MM.1S (cell line): ENCODE measurements around the gene KTN1.

ENCODE experiments used
- DNase-seq: peaks from one replicate; pipeline ENCODE4 v3.0.0-alpha.2; 2015
- H2AFZ ChIP-seq: fragments of 300-600 bp; sonication (generic); 2 replicates; pipeline ENCODE4 v1.6.0; 2016; ENCODE audit warnings: antibody characterized with exemption, low read length
- H3F3A ChIP-seq: fragments of 300-600 bp; sonication (generic); 2 replicates; pipeline ENCODE4 v1.6.1; 2016; ENCODE audit warnings: mild to moderate bottlenecking, antibody characterized with exemption, low read length, moderate library complexity, mixed read lengths; ENCODE audit not compliant: insufficient read depth
- H3K27ac ChIP-seq: fragments of 300-600 bp; sonication (generic); 2 replicates; pipeline ENCODE4 v1.5.1; 2016; ENCODE audit warnings: mild to moderate bottlenecking, low read length
- H3K27me3 ChIP-seq: fragments of 300-600 bp; sonication (generic); replicated peaks from 2 replicates; pipeline ENCODE4 v1.6.0; 2016; ENCODE audit warnings: low read length; ENCODE audit not compliant: insufficient read depth
- H3K36me3 ChIP-seq: fragments of 300-600 bp; sonication (generic); replicated peaks from 2 replicates; pipeline ENCODE4 v1.6.1; 2016; ENCODE audit warnings: mild to moderate bottlenecking, low read length, mixed read lengths; ENCODE audit not compliant: insufficient read depth
- H3K4me1 ChIP-seq: fragments of 300-600 bp; sonication (generic); 2 replicates; pipeline ENCODE4 v1.6.1; 2016; ENCODE audit warnings: low read length, mixed read lengths
- H3K4me2 ChIP-seq: fragments of 300-600 bp; sonication (generic); 2 replicates; pipeline ENCODE4 v1.6.0; 2016; ENCODE audit warnings: low read depth, low read length
- H3K4me3 ChIP-seq: fragments of 300-600 bp; sonication (generic); 2 replicates; pipeline ENCODE4 v1.5.1; 2016; ENCODE audit warnings: low read length, mixed read lengths
- H3K79me2 ChIP-seq: fragments of 300-600 bp; sonication (generic); 2 replicates; pipeline ENCODE4 v1.6.1; 2016; ENCODE audit warnings: mixed run types, low read length, mixed read lengths
- H3K9ac ChIP-seq: fragments of 300-600 bp; sonication (generic); 2 replicates; pipeline ENCODE4 v1.6.1; 2016; ENCODE audit warnings: low read length, mixed read lengths
- H3K9me2 ChIP-seq: fragments of 300-600 bp; sonication (generic); replicated peaks from 2 replicates; pipeline ENCODE4 v1.6.1; 2016; ENCODE audit warnings: mild to moderate bottlenecking, low read length, mixed read lengths; ENCODE audit not compliant: insufficient read depth
- H3K9me3 ChIP-seq: fragments of 300-600 bp; sonication (generic); replicated peaks from 2 replicates; pipeline ENCODE4 v1.6.1; 2016; ENCODE audit warnings: mild to moderate bottlenecking, low read length, mixed read lengths; ENCODE audit not compliant: insufficient read depth
- H4K20me1 ChIP-seq: fragments of 300-600 bp; sonication (generic); 2 replicates; pipeline ENCODE4 v1.6.1; 2016; ENCODE audit warnings: mild to moderate bottlenecking, low read length, moderate library complexity, mixed read lengths; ENCODE audit not compliant: insufficient read depth
- CTCF ChIP-seq: fragments of 300-600 bp; sonication (generic); IDR thresholded peaks from 2 replicates; pipeline ENCODE4 v1.5.1; 2016; ENCODE audit warnings: antibody characterized with exemption, low read length, mixed read lengths
- EZH2 ChIP-seq: fragments of 300-600 bp; sonication (generic); optimal IDR thresholded peaks from 2 replicates; pipeline ENCODE3; 2017; ENCODE audit warnings: low read depth, mild to moderate bottlenecking, antibody characterized with exemption, low read length, mixed read lengths
- EZH2phosphoT487 ChIP-seq: fragments of 300-600 bp; sonication (generic); IDR thresholded peaks from 2 replicates; pipeline ENCODE4 v1.6.1; 2018; ENCODE audit warnings: antibody characterized with exemption, low read length

KTN1 gene

GRCh38 chr14:55673048-55673447 lies 93.0 kb downstream of the KTN1 start:
- Histone ChIP-seq H3K27me3 (no peaks in the 10 kb centered on the region), H3K27ac (no peak overlapping the region), H3K4me3 (no peak overlapping the region), H3K36me3 (no peaks in the 10 kb centered on the region), H3K9ac (no peak overlapping the region), H3K4me1 (no peaks in the 10 kb centered on the region), H3K9me3 (no peaks in the 10 kb centered on the region), H3K79me2 (no peaks in the 10 kb centered on the region), H3K4me2 (no peak overlapping the region), H3K9me2 (no peaks in the 10 kb centered on the region), H4K20me1 (no peaks in the 10 kb centered on the region), H2AFZ (no peak overlapping the region), H3F3A (no peaks in the 10 kb centered on the region)
- DNase-seq = no peak
- no peak for TF ChIP-seq CTCF

DNA sequence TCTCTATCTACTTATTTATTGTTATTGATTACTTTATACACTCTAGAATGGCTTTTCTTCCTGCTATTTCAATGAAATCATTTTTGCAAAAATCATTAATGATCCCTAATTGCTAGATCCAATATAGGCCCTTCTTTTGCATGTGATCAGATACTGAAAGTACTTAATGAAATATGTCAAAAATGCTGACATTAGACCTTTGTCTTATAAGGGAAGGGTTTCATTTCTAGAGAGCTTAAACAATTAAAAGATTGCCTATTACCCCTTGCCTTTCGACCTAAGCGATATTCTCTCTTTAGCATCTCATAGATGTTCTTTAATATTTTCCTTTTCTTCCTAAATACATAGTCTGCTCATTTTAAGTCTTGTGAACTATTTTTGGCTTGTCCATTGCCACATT lies 101.1 kb downstream of the KTN1 start:
- Histone ChIP-seq H3K27me3 (no peaks in the 10 kb centered on the region), H3K9me3 (no peaks in the 10 kb centered on the region), H3K79me2 (no peaks in the 10 kb centered on the region), H4K20me1 (no peaks in the 10 kb centered on the region), H3K27ac (no peak overlapping the region), H3K9me2 (no peaks in the 10 kb centered on the region), H3K9ac (no peak overlapping the region), H2AFZ (no peak overlapping the region), H3K36me3 (no peaks in the 10 kb centered on the region), H3F3A (no peaks in the 10 kb centered on the region), H3K4me1 (no peaks in the 10 kb centered on the region), H3K4me3 (no peak overlapping the region), H3K4me2 (no peak overlapping the region)
- no peak for DNase-seq
- no peak for TF ChIP-seq CTCF
- TF ChIP-seq EZH2phosphoT487 = no peak
- TF ChIP-seq EZH2 = no peak

DNA sequence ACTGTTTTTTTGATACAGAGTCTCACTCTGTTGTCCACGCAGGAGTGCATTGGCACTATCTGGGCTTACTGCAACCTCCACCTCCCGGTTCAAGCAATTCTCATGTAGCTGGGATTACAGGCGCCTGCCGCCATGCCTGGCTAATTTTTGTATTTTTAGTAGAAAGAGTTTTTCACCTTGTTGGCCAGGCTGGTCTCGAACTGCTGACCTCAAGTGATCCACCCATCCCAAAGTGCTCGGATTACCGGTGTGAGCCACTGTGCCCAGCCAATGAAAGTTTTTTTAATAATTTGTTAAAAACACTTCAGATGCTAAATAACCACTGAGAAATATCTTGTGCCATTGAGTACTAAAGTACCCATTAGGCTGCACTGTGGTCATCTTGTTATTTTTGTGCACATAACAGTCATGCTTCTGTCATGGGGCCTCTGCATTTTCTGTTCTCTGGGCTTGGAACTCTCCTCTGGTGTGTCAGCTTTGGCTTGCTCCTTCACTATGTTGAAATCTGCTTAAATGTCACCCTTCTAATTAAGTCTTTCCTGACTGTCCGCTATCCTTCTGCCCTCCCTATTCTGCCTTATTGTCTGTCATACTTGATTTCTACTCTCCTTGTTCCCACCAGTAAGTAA lies 105.1 kb downstream of the KTN1 start:
- DNase-seq = no peak
- Histone ChIP-seq H3K4me1 (no peaks in the 10 kb centered on the region), H3K4me3 (no peak overlapping the region), H2AFZ (no peak overlapping the region), H3K9ac (no peak overlapping the region), H3K27ac (no peak overlapping the region), H4K20me1 (no peaks in the 10 kb centered on the region), H3K79me2 (no peaks in the 10 kb centered on the region), H3F3A (no peaks in the 10 kb centered on the region), H3K9me3 (no peaks in the 10 kb centered on the region), H3K9me2 (no peaks in the 10 kb centered on the region), H3K27me3 (no peaks in the 10 kb centered on the region), H3K4me2 (no peak overlapping the region), H3K36me3 (no peaks in the 10 kb centered on the region)
- TF ChIP-seq EZH2 (no peak), EZH2phosphoT487 (no peak), CTCF (no peak)
